Activated CD8-positive, alpha-beta memory T cell treated with anti-CD3 and anti-CD28 coated beads, Interleukin-2, amount 50 U/mL, for 4 hours (primary cell): Measurements from ENCODE around the gene GIGYF2.
A peak's percentile ranks its signal among the peaks of the same experiment; 100 is the strongest.
"Not testable (repeated sequence)": the region's sequence is repeated elsewhere in the genome, so short reads cannot be mapped to it uniquely, and the experiment has no call there.

Experiments
- DNase-seq: peaks from one replicate; pipeline ENCODE4 v3.0.0-alpha.2; 2020

The GIGYF2 gene

DNA sequence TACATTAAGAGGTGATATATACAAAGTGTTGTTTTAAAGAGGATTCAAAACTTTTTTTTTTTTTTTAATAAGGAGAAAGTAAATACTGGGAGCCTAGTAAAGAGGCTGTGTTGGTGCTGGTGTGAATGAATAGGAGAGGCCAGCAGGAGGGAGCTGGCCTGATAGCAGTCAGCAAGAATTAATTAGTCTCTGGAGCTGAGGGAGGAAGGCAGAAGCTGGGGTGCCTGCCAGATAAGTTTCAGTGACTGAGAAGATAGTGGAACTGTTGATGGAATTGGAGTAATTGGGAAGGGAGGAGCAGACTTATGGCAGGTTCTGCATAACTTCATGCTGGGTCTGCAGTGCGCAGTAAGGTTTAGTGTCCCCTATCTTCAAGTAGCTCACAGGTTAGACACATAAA, 136.7 kb downstream of the GIGYF2 start:
- no peak for DNase-seq

DNA sequence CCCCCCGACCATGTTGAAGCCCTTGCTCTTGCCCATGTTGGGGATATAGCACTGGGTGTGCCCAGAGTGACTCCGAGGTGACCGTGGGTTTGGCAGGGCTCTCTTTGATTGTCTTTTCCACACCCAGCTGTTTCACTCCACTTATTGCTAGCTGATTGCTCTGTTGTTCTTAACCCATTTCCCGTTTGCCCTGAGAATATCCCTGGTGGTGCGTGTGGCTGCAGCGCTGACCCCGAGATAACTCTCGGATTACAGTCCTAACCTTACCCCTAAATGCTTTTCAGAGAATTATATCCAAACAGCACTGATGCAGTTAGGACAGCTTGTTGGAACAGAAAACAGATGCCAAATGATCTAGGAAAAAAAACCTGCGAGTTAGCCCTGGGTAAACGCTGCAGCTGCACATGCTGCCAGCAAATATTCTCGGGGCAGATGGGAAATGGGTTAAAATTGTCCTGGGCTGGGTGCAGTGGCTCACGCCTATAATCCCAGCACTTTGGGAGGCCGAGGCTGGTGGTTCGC, 138.6 kb downstream of the GIGYF2 start:
- no peak for DNase-seq

DNA sequence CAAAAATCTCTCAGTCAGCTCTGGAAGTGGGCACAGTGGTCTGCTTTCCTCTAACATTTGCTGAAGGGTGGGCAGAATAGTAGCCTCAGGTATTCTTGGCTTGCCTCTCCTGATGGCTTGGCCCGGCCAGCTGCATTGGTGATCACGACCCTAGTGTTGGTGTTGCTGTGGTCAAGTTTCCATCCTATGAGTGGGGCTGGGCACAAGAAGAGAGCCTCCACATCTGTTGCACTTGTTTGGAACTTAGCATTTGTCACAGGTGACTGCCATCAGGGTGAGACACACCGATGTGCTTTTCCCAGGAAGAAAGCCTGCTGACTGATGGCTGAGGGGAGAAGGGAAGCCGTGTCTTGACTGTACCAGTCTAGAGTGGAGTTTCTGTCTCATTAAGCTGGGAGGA, 139.8 kb downstream of the GIGYF2 start:
- no peak for DNase-seq

DNA sequence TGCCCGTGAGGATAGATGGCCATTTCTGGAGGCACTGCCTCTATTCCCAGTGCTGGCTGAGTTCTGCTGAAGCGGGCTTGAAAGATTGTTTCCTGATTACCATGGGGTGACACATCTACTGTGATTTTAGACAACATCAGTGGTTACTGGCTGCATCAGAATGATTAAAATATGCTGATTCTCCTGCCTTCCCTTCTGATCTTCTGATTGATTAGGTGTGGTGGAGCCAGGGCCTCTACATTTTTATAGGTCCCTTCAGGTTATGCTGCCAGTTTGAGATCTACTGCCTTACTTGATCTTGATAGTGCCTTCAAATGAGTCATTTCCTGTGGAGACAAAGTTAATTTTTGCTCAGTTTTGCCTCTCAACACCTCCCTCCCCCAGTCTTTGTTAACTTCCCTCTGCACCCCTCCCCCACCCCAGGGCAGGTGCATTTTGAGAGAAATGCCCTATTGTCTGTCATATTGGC, 141.3 kb downstream of the GIGYF2 start:
- peak; percentile 53 for DNase-seq

DNA sequence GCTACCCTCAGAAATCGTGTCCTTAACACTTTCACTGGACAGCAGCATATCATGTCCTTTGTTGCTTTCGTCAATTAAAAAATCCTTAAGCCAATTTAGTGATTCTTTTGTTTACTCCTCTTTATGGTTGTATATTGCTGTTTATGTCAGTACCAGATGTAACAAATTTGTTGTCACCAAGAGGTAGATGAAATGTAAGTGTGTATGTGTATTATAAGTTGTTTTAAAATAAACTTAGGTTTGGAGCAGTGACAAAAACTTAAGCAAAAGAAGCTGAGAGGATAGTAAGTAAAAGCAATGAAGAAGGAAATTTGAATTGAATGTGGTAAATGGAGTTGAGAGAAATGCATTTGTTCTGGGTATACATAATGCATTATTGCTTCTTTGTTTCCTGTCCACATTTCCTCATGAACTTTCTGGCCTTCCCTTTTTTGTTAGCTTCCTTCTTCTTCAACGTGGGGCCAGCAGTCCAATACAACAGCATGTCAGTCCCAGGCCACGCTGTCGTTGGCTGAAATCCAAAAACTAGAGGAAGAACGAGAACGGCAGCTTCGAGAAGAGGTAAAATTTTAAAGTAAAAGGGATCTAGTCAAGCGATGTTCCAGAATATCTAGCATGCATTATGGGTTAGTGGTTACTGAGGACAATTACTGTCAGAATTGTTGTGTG, 142.4 kb downstream of the GIGYF2 start:
- no peak for DNase-seq

DNA sequence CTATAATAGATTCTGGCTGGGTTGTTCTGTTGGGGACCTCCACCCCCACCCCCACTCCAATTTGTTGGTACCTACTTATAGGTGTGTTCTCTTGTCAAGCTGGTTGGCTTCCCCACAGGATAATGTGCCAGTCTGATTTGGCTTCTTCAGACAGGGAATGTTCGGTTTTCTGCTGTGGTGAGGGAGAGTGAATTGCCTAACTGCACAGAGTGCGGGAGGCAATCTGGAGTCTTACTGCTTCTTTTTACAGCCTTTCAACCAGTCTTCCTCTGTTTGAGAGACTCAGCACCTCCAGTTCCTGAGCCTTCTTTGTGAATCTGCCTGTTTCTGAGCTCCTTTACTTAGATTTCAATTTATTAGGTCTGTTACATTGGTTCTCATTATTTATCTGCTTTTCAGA, 145.6 kb downstream of the GIGYF2 start:
- no peak for DNase-seq

DNA sequence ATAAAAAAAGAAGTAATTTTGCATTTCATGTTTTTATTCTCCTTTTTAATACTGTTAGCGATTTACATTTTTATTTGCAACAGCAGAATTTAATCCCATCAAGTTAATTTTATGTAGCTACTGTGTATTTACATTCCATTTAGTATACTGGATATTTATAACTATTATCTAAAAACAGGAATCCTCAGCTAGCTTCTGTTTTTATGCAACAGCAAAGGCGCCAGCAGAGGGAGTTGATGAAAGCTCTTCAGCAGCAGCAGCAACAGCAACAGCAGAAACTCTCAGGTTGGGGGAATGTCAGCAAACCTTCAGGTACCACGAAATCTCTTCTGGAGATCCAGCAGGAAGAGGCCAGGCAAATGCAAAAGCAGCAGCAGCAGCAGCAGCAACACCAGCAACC, 146.7 kb downstream of the GIGYF2 start:
- DNase-seq: no peak

DNA sequence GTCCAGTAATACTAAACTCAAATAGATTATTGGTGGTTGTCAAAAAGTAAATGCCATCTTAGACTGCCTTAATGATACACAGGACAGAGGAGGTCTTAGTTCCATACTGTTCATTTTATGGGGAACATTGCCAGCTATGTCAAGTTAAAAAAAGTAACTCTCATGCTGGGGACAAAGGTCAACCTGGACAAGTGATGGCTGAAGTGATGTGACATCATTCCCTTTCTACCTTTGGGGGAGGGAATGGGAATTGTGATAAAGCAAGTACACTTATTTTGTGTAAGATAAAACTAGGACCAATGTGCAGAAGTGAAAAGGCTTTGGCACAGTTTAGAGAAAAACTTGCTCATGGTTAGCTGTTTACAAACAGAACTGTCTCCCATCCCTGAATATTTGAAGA, 148.9 kb downstream of the GIGYF2 start:
- no peak for DNase-seq

DNA sequence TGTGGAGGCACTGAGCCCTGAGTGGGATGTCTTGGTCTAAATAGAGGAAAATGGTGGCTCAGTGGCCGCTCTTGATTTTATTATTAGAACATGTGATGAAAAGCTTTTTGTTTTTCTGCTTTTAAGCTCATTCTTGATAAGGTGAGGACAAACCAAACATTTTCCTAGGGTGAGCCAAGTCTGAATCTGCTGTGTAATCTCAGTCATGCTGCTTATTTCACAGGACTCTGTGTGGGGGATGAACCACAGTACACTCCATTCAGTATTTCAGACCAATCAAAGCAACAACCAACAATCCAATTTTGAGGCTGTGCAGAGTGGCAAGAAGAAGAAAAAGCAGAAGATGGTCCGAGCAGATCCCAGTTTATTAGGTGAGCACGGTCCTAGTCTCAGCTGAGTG, 152.9 kb downstream of the GIGYF2 start:
- DNase-seq: no peak

DNA sequence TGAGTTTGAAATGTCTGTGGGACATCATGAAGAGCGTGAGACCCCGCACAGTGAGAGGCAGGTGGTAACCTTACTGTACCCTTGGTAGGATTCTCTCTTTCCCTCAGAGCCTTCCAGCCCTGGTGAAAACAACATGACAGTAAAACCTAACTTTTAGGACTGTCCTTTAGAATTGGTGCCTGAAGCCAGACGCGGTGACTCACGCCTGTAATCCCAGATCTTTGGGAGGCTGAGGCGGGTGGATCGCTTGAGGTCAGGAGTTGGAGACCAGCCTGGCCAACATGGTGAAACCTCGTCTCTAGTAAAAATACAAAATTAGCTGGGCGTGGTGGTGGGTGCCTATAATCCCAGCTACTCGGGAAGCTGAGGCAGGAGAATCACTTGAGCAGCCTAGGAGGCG, 154.9 kb downstream of the GIGYF2 start:
- not testable (repeated sequence) for DNase-seq

DNA sequence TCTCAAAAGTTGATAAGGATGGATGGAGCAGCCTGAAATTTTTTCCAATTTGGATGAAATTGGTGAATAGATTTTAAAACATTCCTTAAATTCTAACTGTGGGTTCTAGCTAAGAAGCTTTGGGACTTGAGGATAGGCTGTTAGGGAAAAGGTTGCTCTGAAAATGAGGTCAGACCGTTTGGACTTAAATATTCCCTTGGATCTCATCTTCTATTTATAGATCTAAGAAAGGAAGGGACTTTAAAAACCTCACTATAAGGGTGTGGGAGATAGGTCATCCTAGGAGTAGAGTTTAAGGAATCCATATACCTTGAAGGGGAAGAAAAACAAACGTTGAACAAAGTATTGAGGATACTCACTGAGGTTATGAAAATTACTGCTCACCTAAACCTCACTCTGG, 155.5 kb downstream of the GIGYF2 start:
- DNase-seq: no peak

DNA sequence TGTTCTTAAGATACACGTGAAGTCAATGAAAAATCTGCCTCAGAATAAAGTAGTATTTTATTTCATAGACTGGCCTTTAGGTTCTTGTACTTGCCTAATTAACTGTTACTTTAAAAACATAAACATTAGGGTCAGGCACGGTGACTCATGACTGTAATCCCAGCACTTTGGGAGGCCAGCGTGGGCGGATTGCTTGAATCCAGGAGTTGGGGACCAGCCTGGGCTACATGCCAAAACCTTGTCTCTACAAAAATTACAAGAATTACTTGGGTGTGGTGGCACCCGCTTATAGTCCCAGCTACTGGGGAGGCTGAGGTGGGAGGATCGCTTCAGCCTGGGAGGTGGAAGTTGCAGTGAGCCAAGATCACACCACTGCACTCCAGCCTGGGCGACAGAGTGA, 157.0 kb downstream of the GIGYF2 start:
- no peak for DNase-seq

DNA sequence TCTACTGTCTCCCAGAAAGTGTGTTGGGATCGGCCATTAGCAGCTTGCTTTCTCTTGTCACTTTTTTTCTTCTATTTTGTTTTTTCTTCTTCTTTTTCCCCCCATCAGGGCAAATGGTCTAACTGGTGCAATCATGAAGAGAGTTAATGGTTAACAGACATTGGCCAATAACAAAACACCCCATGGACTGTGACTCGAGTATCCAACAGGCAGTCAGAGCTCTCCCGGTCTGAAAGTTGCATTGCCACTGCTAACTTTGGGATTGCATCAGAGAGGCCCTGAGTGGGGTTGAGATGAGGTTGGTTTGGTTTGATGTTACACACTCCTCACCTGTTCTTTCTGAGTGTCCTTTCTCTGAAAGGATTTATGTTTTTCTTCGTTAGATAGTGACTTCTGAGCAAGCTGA, 160.0 kb downstream of the GIGYF2 start:
- no peak for DNase-seq

DNA sequence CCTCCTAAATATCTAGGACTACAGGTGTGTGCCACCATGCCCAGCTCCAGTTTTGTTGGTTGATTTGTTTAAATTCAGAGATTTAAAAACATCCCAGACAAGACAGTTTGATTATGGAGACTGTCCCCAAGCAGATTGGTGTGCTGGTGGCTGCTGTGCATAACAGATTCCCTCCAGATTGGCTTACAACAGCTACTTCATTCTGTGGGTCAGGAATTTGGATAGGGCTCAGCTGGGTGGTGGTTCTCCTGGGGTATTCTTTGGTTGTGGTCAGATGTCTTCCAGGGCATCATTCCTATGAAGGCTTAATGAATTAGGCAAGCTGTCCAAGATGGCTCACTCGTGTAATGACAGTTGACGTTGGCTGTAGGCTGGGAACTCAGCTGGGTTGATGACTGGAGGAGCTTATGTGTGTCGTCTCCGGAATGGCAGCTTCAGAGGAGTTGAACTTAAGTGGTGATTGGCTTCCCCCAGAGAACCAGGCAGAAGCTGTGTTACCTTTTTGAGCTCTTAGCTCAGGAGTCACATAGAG, 162.3 kb downstream of the GIGYF2 start:
- DNase-seq: no peak

DNA sequence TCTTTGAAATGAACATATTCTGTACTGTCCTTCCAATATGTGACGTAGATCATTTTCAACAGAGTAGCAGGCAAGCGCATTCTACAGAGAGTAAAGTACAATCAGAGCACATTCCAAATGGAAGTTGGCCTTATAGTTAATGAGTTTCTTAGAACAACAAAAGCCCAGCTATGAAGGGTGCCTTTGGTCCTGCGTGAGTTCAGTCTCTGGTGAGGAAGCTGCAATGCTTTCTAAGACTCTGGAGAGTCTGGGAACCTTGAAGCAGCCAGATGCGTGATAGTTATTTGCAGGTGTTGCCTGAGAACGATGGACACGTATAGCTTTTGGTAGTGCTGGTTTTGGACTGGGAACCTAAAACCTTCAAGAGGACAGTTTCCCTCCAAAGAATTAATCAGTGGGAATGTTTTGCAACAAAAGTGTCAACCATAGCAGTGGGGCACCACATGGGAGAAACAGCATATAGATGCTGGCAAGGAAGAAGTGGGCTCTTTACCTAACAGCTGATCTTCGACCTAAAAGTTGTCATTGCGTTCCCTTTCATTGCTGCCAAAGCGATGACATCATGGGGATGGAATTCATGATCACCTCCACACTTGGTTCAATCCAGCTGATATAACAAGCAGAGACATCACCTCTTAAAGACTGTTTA, 163.6 kb downstream of the GIGYF2 start:
- DNase-seq: no peak

DNA sequence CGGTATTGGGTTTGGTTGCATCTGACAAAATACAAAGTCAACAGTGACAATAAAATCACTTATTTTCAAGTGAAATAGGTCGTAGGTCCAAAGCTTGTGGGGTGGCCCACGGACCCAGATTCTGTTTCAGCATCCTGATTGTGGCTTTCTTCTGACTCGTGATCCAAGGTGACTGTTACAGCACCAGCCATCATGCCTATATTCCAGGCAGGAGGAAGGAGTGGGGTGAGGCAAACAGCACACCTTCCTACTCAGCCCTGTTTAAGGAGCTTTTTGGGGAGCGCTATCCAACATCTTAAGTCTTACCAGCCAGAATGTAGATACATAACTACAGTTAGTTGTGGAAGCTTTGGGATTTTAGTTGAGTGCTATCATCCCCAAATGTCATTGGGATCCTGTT, 164.2 kb downstream of the GIGYF2 start:
- DNase-seq: no peak

DNA sequence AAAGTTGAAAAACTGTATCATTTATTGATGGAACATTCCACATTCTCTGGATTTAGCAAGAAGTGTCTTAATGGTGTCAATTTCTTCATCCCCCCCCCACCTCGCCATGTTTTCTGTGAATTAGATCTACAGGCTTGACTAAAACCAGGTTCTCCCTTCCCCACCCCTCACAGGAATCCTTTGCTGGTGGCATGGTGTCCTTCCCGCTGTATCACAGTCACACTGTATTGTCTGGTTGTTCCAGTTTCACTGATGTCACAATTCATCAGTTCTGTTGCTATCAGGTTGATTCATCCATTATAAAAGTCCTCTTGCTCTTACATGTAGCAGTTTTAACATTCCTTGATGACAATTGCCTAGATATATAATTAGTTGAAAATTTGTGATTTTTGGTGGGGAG, 166.9 kb downstream of the GIGYF2 start:
- no peak for DNase-seq

DNA sequence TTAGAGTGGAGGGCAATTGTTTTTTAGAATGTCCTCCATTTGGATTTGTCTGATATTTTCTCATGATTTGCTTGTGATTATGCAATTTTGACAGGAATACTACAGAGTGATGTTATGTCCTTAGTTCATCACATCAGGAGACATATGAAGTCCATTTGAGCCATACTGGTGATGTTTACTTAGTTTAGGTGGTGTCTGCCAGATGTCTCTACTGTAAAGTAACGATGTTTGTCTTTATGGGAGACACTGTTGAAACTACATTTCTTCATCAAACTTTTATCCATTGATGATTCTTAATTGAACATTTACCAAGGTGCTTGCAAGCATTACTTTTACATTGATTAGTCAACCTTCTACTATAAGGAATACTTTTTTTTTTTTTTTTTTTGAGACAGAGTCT, 168.0 kb downstream of the GIGYF2 start:
- no peak for DNase-seq

DNA sequence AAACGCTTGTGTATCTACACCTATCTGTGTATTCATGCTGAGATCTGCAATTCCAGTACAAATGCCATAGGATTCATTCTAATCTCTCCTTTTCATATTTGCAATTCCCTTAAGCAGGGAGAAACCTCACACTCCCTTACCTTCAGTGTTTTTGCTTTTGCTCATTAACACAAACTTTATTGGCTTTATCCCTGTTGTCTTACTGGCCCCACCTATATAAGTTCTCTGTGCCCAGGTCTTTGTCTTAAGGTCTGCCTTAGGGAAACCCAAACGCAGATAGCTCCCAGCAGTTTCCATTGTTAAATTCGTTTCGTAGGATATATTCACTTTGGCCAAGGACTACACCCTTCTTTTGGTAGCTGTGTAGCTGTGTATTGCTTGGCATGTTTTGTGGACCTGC, 169.0 kb downstream of the GIGYF2 start:
- no peak for DNase-seq

DNA sequence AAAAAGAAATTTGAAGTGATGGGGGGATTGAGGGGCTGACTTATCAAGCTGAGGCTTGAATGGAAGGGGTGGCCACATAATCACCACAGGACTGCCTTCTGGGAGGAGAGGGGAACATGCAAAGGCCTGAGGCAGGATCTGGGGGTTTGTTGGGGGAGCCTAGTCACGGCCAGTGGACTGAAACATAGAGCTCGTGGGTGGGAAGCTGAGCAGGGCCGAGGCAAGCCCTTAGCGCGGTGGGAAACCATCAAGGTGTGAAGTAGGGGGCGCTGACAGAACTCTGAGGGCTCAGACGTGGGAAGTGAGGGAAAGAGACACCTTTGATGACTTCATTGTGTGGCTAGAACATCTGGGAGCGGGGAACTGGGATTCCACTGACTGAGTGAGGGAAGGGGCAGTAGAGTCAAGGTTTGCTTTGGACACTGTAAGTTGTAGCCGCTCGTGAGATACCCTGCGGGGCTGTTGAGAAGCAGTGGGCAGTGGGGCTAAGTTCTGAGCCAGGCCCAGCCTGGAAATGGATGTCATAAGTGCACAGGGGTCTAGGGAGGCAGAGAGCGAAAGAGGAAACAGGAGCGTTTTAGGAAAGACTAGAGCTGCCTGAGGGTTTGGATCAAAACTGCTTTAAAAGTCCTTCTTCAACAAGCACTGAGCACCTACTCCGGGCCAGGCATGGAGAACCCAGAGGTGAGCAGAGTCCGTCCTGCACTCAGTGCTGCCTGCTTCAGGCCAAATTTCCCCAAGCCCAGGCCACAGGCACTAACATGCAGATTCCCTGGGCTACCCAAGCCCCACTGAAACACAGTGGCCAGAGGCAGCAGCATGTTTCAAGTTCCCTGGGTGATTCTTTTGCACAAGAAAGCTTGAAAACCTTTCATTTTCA, 172.2 kb downstream of the GIGYF2 start:
- DNase-seq: no peak

DNA sequence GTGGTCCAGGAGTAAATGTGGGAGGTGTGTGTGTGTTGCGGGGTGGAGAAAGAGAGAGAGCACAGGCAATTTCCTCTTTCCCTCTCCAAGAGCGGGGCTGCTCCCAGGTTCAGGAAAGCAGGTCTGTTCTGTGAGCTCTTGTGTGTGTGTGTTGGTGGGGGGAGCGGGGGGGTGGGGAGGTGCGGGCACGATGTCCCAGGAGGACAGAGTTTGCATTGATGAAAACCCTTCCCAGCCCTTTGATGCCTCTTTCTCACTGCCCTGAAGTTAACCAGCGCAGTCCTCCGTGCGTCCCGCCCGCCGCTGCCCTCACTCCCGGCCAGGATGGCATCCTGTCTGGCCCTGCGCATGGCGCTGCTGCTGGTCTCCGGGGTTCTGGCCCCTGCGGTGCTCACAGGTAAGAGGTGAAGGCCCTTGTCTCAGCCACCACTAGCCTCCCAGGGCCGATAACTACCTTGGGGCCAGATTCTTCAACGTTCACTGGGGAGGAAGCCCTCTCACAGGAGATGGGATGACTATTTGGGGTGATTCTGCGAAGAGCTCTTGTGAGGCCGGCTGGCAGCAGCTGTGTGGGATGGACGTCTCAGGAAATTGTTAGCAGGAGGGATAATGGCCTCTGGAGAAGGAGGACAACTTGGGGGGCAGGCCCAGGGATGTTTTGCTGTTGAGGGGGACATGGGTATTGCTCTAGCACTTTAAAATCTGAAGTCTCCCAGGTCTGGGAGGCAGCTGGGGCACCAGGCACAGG, 173.1 kb downstream of the GIGYF2 start, which contains the start of gene SNORC:
TSS of gene SNORC (plus strand) at position 247 of the 748 bp plus-strand sequence. CDS start at position 325, 78 bp downstream.
- no peak for DNase-seq

DNA sequence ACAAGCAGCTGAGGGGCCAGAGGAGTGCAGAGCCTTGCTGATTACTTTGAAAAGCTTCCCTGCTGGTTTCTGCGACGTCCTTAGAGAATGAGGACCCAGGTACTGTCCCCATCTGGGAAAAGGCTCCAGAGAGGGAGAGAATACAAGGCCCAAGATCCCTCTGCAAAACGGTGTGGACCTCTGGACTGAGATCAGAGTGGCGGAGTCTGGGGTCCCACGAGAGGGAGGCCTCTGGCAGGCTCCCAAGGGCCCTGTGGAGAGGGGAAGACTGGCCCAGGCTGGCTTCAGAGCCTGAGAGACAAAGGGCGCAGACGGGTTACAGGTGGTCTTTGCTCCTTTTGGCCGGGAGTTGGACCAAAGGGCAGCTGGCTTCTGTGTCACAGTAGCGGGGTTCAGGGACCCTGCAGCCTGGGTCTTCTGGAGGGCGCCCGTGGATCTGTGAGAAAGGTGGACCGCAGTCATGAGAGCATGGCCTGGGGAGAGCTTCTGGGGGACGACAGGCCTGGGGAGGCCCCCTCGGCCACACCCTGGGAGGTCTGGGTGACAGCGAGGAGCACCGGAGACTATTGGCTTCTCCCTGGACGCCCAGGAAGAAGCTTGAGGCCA, 173.7 kb downstream of the GIGYF2 start:
- DNase-seq: no peak
